Activated CD4-positive, alpha-beta memory T cell treated with anti-CD3 and anti-CD28 coated beads for 36 hours (primary cell): Measurements from ENCODE around the gene RHOC. TPM values are rescaled to one million over a fixed set of nuclear protein-coding genes. Genes with fewer than 3 reads are reported as not detected.

ENCODE experiments used
- CTCF ChIA-PET: fragments of 350-600 bp; sonication (Branson Sonifier 250); formaldehyde crosslinking; loops from one replicate; lab custom pipeline; 2021; ENCODE audit warnings: antibody characterized with exemption, inconsistent platforms; lab: Charles Lee
- POLR2A ChIA-PET: fragments of 350-600 bp; sonication (Branson Sonifier 250); formaldehyde crosslinking; loops from one replicate; lab custom pipeline; 2021; ENCODE audit warnings: antibody characterized with exemption; lab: Charles Lee
- DNase-seq: peaks from one replicate; pipeline ENCODE4 v3.0.0-alpha.2; 2020
- H3K27ac Mint-ChIP-seq: one replicate; pipeline ENCODE4 v1.8.0; 2021; ENCODE audit warnings: mixed read lengths
- H3K27me3 Mint-ChIP-seq: one replicate; pipeline ENCODE4 v1.8.0; 2021; ENCODE audit warnings: mixed read lengths
- H3K36me3 Mint-ChIP-seq: one replicate; pipeline ENCODE4 v1.8.0; 2021; ENCODE audit warnings: mixed read lengths
- H3K4me1 Mint-ChIP-seq: one replicate; pipeline ENCODE4 v1.8.0; 2021; ENCODE audit warnings: low read depth, mixed read lengths
- H3K4me3 Mint-ChIP-seq: one replicate; pipeline ENCODE4 v1.8.0; 2021; ENCODE audit warnings: mild to moderate bottlenecking, mixed read lengths
- H3K9me3 Mint-ChIP-seq: one replicate; pipeline ENCODE4 v1.8.0; 2021; ENCODE audit warnings: mixed read lengths
- intact Hi-C: fragments of 100-400 bp; cut with micrococcal nuclease; formaldehyde crosslinking; loops from one replicate; pipeline ENCODE4 v1.15.1; 2023
- total RNA-seq, 2 experiments: library from RNA; stranded (reverse); gene quantifications; one replicate each; pipeline ENCODE4 v1.2.3, GENCODE V29; 2021

RHOC gene
- total RNA-seq, 2 experiments from 2014 or later: 50.1 to 51.6 TPM

DNA sequence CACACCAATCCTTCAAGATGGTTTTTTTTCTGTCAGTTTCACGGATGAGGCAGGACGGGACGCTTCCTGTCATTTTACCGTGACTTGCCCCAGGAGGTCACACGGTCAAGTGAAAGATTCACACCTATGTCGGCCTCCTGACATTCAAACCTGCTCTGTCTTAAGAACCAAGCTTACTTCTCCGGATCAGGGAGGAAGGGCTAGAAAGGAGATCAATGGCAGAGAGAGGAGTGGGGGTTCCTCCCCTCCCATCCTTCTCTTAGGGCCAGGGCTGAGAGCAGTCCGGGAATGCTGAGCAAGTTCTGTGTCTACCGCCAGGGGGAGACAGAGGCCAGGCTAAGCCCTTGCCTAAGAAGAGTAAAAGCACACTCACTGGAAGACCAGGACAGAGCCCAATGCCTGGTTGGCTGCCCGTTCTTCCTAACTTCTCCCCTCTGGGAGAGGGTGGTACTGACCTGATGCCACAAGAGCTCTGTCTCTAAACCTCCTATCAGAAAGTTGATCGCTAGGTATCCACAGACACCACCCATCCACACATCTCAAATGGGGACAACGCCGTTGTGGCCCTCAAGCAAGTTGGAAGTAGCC, 9.3 kb upstream of the RHOC start:
- H3K4me3 Mint-ChIP-seq: peak overlapping the region; percentile 78
- peaks cover 11% of the 10 kb centered on the region for H3K4me1 Mint-ChIP-seq
- ChIA-PET POLR2A (interaction anchor here (1.0 to 2.7 kb wide), 5 partner anchors 12 to 357 kb away, joined by 3 to 11 read pairs (median 6); partner anchors contain the start of genes LRIG2, SLC16A1 and ST7L), CTCF (interaction anchor here (0.7 to 10.6 kb wide), 43 partner anchors 8 to 1566 kb away, joined by 3 to 354 read pairs (median 4); partner anchors contain the start of genes CAPZA1, LRIG2, MAGI3 and MOV10)
- peaks cover 11% of the 10 kb centered on the region for H3K27me3 Mint-ChIP-seq
- H3K9me3 Mint-ChIP-seq: no peaks in the 10 kb centered on the region
- intact Hi-C loops: loop anchor here (1.0 to 10.0 kb wide), 6 partner anchors 88 to 357 kb away; partner anchors contain the start of genes LRIG2 and SLC16A1
- H3K36me3 Mint-ChIP-seq: no peaks in the 10 kb centered on the region
- no peak overlapping the region for H3K27ac Mint-ChIP-seq
- peak; percentile 86 for DNase-seq

DNA sequence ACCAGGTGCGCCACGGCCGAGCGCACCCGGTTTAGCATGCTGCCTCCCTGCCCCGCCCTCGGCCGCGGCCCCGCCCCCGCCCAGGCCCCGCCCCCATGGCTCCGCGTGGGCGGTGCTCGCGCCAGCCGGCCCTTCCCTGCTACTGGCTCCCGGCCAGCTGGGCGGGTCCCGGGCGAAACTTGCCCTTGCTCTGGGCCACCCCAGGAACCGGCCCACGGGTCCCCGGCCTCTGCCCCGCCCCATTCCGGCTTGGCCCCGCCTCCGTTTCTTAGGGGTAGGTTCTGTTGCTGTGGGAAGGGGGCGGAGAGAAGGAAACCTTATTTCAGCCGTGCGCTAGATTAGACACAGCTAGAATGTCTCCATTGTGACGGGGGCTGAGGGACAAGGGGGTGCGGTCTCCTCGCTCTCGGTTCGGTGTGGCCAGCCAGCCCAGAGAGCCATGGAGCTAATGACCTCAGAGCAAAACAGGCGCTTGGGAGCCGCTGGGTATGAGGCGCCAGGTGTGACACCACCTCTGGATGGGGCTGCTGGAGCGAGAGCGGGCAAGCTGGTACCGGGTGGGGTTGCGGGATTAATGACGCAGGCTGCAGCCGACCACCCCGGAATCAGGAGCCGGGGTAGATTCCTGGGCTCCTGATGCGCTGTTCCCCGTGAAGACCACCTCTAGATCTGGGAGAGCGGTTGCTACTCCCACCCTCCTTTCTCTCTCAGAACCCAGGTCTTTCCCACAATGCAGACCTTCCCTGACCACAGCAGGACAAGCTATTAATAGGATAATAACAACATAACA, 8.5 kb upstream of the RHOC start, which contains the start of gene PPM1J:
Gene PPM1J, minus strand, starts transcription at position 69 of the 790 bp plus-strand sequence. Its CDS starts 31 bp downstream, at position 38.
- Mint-ChIP-seq H3K27ac (no peak within 1 kb of the TSS), H3K36me3 (no peaks in the 10 kb centered on the region), H3K27me3 (peaks cover 11% of the 10 kb centered on the region), H3K4me3 (peak within 1 kb of the TSS; percentile 78), H3K4me1 (peaks cover 11% of the 10 kb centered on the region), H3K9me3 (no peaks in the 10 kb centered on the region)
- peak; percentile 98 for DNase-seq
- CTCF ChIA-PET: interaction anchor here (0.7 to 10.6 kb wide), 42 partner anchors 7 to 1567 kb away, joined by 3 to 354 read pairs (median 4); partner anchors contain the start of genes CAPZA1, LRIG2, MAGI3 and MOV10
- POLR2A ChIA-PET: interaction anchor here (1.0 to 2.7 kb wide), 5 partner anchors 8 to 358 kb away, joined by 3 to 11 read pairs (median 6); partner anchors contain the start of genes LRIG2 and ST7L
- intact Hi-C loops: loop anchor here (1.0 to 10.0 kb wide), 9 partner anchors 10 to 675 kb away; partner anchors contain the start of genes LRIG2, MAGI3 and SLC16A1

DNA sequence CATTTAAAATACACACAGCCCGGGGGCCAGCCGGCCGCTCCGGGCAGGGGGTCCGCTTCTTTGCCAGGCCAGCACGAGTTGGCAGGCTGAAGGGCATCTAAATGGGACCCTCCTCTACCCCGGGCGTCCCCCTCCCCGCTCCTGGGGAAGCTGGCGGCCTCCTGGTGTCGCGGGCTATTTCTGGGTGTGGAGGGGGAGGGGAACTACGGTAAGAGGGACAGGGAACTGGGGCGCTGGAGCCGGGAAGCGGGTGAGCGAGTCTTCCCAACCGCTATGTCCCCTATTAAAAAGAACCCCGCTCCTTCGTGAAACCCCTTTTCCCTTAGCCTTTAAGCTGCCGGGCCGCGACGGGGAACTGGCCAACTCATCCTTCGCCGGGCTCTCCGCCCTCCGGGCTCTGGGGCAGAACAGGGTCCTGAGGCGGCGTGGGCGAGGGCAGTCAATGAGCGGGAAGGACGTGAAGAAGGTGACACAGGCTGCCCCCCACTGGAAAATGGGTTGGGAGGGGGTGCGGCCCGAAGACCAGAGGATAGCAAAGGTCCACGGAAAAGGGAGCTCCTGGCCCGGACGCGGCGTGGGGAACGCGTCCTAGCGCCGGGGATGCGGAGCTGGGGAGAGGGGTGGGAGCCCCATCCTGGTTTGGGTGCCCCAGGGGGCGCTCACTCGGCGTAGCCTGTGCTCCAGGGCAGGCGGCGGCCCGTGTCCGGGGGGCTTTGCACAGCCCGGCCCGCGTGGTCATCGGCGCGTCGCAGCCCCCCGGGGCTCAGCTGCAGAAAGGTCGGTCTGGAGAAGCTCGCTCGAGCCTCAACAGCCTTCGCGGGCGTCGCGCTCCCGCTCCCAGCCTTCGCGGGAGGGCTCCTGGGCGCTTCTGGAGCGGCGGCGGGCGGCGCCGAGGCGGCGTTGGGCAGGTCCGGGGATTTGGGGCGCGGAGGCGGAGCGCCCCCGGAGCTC, 7.7 kb upstream of the RHOC start:
- no peak overlapping the region for H3K27ac Mint-ChIP-seq
- H3K4me3 Mint-ChIP-seq: peak overlapping the region; percentile 69
- no peak for DNase-seq
- H3K4me1 Mint-ChIP-seq: peaks cover 16% of the 10 kb centered on the region
- H3K27me3 Mint-ChIP-seq: peaks cover 11% of the 10 kb centered on the region
- intact Hi-C loops: loop anchor here (1.0 to 10.0 kb wide), 5 partner anchors 9 to 676 kb away; partner anchors contain the start of gene MAGI3
- H3K36me3 Mint-ChIP-seq: no peaks in the 10 kb centered on the region
- H3K9me3 Mint-ChIP-seq: no peaks in the 10 kb centered on the region
- POLR2A ChIA-PET: interaction anchor here (1.0 to 2.7 kb wide), 5 partner anchors 9 to 358 kb away, joined by 3 to 11 read pairs (median 6); partner anchors contain the start of genes LRIG2 and ST7L
- CTCF ChIA-PET: interaction anchor here (0.7 to 10.6 kb wide), 30 partner anchors 8 to 964 kb away, joined by 3 to 354 read pairs (median 6); partner anchors contain the start of genes CAPZA1, LRIG2, RHOC and ST7L

DNA sequence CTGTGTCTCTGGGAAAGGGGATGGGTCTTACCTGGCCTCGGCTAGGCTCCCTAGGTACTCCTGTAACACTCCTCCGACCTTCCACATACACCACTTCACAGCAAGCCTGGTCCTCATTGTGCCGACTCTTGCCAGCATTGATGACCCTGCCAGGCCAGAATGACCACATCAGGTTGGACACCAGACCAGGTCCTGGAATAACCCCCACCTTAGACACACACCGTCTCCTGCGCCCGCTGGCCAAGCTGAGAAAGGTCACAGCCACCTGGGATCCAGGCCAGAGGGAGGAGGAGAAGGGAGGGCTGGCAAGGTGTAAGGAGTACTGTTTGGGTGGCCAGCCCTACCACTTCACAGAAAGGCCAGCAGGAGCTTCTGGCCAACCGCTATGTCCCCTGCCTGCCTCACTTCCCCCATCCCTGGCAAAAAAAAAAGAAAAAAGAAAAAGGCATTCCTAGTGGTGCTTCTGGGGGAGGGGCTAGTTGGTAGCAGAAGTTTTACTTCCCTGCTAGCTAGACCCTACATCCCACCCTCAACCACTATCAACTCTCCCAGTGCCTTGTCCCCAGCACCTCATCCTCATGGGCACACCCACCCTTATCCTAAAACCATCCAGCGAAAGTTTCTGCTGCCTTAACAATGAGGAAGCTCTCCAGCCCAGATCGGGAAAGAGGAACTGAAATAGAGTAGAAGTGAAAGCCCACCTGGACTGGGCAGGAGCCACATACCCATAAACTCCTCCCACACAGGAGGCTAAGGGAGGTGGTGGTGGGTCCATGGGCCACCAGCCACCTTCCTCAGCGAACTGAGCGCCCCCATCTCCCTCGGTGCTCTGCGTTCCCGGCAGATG, 6.8 kb upstream of the RHOC start:
- CTCF ChIA-PET: interaction anchor here (1.5 to 10.6 kb wide), 6 partner anchors 10 to 359 kb away, joined by 3 to 354 read pairs (median 34); partner anchors contain the start of gene LRIG2
- intact Hi-C loops: loop anchor here (2.0 to 10.0 kb wide), 2 partner anchors 319 to 331 kb away; no protein-coding TSS in a partner anchor
- H3K4me1 Mint-ChIP-seq: peaks cover 19% of the 10 kb centered on the region

DNA sequence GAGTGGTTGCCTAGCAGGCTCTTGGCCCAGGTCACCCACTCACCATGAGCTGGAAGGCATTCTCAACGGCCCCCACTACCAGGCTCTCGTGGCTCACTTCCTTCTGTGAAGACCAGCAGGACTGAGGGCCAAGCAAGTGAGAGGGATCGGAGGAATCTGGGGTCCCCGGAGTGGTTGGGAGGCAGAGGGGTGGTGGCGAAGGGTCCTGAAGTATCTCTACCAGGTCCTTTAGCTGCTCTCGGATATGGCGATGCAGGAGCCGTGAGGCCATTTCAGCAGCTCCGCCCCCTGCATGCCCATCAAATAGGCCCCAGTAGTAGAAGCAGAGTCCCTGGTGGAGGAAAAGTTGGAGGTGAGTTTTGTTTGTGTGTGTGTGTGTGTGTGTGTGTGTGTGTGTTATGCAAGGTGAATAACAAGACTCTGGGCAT, 5.8 kb upstream of the RHOC start:
- no peak for DNase-seq
- H3K9me3 Mint-ChIP-seq: no peaks in the 10 kb centered on the region
- ChIA-PET CTCF (no interaction called here), POLR2A (interaction anchor here (0.7 kb wide), 1 partner anchor 11 kb away, joined by 3 read pairs; no protein-coding TSS in a partner anchor)
- peaks cover 10% of the 10 kb centered on the region for H3K27me3 Mint-ChIP-seq
- H3K4me1 Mint-ChIP-seq: peaks cover 17% of the 10 kb centered on the region
- no peaks in the 10 kb centered on the region for H3K36me3 Mint-ChIP-seq
- H3K27ac Mint-ChIP-seq: no peak overlapping the region
- H3K4me3 Mint-ChIP-seq: no peak overlapping the region
- intact Hi-C loops: loop anchor here (10.0 kb wide), 1 partner anchor 332 kb away; no protein-coding TSS in a partner anchor

More for the DNA sequence above, 6.8 kb upstream of the RHOC start:
- POLR2A ChIA-PET: no interaction called here
- Mint-ChIP-seq H3K36me3 (no peaks in the 10 kb centered on the region), H3K4me3 (peak overlapping the region; percentile 18), H3K27ac (no peak overlapping the region), H3K9me3 (no peaks in the 10 kb centered on the region), H3K27me3 (peaks cover 9% of the 10 kb centered on the region)
- DNase-seq: no peak

DNA sequence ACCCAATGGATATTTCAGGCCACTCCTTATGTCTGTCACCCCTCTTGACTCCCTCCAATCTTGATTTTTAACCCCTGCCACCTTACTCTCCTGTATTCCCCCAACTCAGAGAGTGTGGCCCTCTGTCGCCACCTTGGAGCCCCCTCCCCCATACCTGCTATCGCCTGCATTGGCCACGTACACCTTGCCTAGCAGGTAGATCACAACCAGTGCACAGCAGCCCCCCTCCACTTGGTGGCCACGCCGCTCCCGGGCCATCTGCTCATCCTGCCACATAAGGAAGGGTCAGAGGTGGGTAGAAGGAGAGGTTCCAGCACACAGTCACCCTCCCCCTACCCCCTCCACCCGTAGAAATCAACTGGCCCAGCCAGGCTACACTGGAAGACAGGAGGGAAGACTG, 5.3 kb upstream of the RHOC start:
- no peak overlapping the region for H3K27ac Mint-ChIP-seq
- ChIA-PET CTCF (no interaction called here), POLR2A (interaction anchor here (0.7 kb wide), 1 partner anchor 11 kb away, joined by 3 read pairs; no protein-coding TSS in a partner anchor)
- no peak for DNase-seq
- intact Hi-C loops: loop anchor here (10.0 kb wide), 1 partner anchor 333 kb away; no protein-coding TSS in a partner anchor
- H3K9me3 Mint-ChIP-seq: no peaks in the 10 kb centered on the region
- no peak overlapping the region for H3K4me3 Mint-ChIP-seq
- no peaks in the 10 kb centered on the region for H3K36me3 Mint-ChIP-seq
- H3K4me1 Mint-ChIP-seq: peaks cover 19% of the 10 kb centered on the region
- H3K27me3 Mint-ChIP-seq: peaks cover 10% of the 10 kb centered on the region

DNA sequence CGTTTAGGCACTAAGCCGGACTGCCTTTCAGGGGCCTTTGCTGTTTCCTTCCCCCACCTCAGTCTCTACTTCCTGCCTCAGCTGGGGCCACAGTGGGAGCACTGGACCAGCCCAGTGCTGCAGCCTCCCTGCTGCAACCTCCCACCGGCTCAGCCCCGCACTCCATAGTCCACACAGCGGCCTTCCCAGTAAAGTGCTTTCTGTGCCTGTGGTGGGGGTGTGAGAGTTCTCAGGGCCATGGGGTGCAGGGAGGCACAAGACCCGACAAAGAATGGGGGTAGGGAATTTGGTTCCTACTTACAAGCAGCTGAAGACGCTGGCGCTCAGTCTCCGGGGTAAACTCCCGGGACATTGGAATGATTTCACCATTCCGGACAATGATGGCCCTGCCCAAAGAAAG, 4.7 kb upstream of the RHOC start:
- intact Hi-C loops: loop anchor here (10.0 kb wide), 1 partner anchor 333 kb away; no protein-coding TSS in a partner anchor
- ChIA-PET CTCF (no interaction called here), POLR2A (interaction anchor here (0.6 to 1.1 kb wide), 2 partner anchors 37 to 1195 kb away, joined by 3 read pairs; partner anchors contain the start of gene MOV10)
- Mint-ChIP-seq H3K27me3 (peaks cover 10% of the 10 kb centered on the region), H3K36me3 (no peaks in the 10 kb centered on the region), H3K4me1 (peaks cover 19% of the 10 kb centered on the region), H3K4me3 (no peak overlapping the region), H3K9me3 (no peaks in the 10 kb centered on the region), H3K27ac (no peak overlapping the region)
- DNase-seq: no peak

DNA sequence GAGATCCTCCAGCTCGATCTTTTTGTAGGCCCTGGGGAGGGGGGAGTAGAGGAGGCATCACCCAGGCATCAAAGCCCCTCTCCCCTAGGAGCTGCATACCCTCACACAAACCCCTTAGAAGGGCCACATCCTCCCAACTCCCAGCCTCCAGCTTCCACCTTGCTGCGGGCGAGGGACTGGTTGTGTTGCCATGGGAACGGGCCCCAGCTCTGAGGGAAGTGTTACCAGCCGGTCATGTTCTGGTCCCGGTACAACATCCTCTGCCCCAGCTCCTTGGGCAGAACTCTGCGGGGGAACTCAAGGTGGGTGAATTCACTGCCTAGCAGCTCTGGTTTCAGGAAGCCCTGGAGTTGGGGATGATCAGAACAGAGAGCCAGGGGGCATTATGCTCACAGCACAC, 4.1 kb upstream of the RHOC start:
- ChIA-PET POLR2A (interaction anchor here (0.6 to 1.1 kb wide), 2 partner anchors 36 to 1196 kb away, joined by 3 read pairs; partner anchors contain the start of gene MOV10), CTCF (interaction anchor here (0.7 to 4.9 kb wide), 4 partner anchors 8 to 319 kb away, joined by 3 to 68 read pairs (median 4); a partner anchor contains a TSS)
- no peaks in the 10 kb centered on the region for H3K9me3 Mint-ChIP-seq
- no peaks in the 10 kb centered on the region for H3K36me3 Mint-ChIP-seq
- H3K4me3 Mint-ChIP-seq: no peak overlapping the region
- intact Hi-C loops: loop anchor here (10.0 kb wide), 1 partner anchor 334 kb away; no protein-coding TSS in a partner anchor
- H3K27ac Mint-ChIP-seq: no peak overlapping the region
- H3K27me3 Mint-ChIP-seq: peaks cover 10% of the 10 kb centered on the region
- no peak for DNase-seq
- H3K4me1 Mint-ChIP-seq: peaks cover 19% of the 10 kb centered on the region

DNA sequence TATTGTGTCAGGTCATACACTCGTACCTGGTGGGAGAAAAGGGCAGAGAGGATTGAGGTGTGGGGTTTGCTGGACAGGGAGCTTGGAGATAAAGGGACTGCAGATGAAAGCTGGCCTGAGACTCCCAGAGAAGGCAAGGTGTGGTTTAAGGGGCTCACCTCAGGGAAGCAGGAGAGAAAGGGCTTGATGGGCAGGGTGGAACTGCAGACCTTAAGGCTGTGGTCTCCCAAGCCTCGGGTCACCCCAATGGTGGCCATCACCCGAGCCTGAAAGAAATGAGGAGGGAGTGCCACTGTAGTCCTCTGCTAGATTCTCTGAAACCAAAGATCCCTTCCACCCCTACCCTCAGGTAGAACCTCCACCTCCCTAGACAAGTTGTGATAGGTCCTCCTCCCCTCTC, 3.7 kb upstream of the RHOC start:
- DNase-seq: no peak
- POLR2A ChIA-PET: interaction anchor here (1.1 kb wide), 1 partner anchor 36 kb away, joined by 3 read pairs; the partner anchor contains the start of gene MOV10
- no peaks in the 10 kb centered on the region for H3K36me3 Mint-ChIP-seq
- H3K4me1 Mint-ChIP-seq: peaks cover 20% of the 10 kb centered on the region
- no peaks in the 10 kb centered on the region for H3K9me3 Mint-ChIP-seq
- no peak overlapping the region for H3K4me3 Mint-ChIP-seq
- peaks cover 10% of the 10 kb centered on the region for H3K27me3 Mint-ChIP-seq
- H3K27ac Mint-ChIP-seq: no peak overlapping the region
- intact Hi-C loops: loop anchor here (10.0 kb wide), 1 partner anchor 334 kb away; no protein-coding TSS in a partner anchor
- CTCF ChIA-PET: interaction anchor here (0.7 to 4.9 kb wide), 8 partner anchors 8 to 341 kb away, joined by 3 to 68 read pairs (median 4); a partner anchor contains a TSS
